Measurements from ENCODE around the gene MED16.

DNA sequence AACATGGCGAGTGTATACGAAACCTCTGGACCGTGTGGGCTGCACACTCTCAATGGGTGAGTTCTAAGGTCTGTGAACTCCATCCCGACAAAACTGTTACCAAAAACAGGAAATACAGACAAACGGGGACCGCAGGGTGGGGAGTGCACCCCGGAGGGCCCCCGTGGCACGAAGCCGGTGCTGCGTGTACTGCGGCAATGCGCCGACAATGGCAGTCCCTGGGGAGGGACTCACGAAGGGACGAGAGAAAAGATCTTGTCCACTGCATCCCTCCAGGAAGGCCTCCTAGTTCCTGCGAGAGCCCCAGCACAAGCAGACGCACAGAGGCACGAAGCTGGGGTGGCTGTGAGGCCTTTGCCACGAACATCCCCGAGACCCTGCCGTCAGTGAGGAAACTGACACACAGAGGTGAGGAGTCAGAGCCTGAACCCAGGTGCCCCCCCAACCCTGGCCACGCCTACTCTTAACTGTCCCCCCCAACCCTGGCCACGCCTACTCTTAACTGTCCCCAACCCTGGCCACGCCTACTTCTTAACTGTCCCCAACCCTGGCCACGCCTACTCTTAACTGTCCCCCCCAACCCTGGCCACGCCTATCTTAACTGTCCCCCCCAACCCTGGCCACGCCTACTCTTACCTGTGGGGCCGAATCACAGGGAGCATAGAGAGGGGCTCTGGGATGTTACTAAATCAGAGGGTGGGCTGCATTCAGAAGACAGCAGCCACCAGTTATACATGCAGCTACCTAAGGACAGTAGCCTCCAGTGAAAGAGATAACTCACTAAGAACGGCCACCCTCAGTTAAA, 4.2 kb downstream of the MED16 start:
- TF ChIP-seq POLR2A (IDR thresholded peaks at IDR 0.05): no peak
- TF ChIP-seq, protein P1, sequence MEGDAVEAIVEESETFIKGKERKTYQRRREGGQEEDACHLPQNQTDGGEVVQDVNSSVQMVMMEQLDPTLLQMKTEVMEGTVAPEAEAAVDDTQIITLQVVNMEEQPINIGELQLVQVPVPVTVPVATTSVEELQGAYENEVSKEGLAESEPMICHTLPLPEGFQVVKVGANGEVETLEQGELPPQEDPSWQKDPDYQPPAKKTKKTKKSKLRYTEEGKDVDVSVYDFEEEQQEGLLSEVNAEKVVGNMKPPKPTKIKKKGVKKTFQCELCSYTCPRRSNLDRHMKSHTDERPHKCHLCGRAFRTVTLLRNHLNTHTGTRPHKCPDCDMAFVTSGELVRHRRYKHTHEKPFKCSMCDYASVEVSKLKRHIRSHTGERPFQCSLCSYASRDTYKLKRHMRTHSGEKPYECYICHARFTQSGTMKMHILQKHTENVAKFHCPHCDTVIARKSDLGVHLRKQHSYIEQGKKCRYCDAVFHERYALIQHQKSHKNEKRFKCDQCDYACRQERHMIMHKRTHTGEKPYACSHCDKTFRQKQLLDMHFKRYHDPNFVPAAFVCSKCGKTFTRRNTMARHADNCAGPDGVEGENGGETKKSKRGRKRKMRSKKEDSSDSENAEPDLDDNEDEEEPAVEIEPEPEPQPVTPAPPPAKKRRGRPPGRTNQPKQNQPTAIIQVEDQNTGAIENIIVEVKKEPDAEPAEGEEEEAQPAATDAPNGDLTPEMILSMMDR (IDR thresholded peaks at IDR 0.05): no peak
- TF ChIP-seq EP300 (IDR thresholded peaks at IDR 0.05): no peak

Measured in suprapubic skin (tissue), 3 donors.